Measurements from ENCODE around the gene LYPD5.

Gene LYPD5

DNA sequence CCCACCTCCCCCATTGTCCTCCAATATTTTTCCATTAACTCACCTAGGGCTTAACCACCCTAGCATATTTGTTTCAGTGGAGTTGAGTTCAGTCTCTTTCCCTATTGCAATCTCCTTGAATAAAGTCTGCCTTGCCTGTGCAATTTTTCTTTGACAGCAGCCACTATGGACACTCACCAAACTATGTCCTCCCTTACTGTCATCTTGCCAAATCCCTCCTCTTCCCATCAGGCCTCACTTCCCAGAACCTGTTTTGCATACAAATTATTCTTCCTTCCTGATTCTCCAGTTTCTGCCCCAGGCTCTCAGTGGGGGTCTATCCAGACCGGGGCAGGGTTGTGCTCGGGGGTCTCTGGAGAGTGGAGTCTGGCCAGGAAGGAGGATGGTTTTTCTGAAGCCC lies 2.2 kb upstream of the LYPD5 start:
- DNase-seq = peak; percentile 53

DNA sequence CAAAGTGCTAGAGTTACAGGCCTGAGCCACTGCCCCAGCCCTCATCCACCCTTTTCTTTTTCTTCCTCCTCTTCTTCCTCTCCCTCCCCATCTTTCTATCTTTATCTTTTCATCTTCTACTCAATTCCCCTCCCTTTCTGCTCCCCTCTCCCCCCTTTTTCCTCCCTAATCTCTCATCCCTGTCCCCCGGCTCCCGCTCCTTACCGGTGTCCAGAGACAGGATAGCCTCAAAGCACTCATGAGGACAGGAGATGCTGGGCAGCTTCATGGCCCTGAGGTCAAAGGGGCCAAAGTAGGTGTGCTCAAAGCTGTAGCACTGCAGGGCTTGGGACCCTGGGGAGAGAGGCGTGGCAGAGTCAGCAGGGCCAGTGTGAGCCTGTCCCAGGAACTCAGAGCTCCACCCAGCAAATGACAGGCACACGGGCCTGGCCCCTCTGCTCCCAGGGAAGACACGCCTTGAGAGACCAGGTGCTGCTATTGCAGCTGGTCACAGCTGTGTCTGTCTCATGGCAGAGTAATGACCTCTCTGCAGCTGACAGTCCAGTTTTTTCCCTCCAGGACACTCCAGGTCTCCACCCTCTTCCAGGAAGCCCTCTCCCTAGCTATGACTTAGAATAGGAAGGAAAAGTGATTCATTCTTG lies 2.6 kb downstream of the LYPD5 start:
- no peak for DNase-seq

DNA sequence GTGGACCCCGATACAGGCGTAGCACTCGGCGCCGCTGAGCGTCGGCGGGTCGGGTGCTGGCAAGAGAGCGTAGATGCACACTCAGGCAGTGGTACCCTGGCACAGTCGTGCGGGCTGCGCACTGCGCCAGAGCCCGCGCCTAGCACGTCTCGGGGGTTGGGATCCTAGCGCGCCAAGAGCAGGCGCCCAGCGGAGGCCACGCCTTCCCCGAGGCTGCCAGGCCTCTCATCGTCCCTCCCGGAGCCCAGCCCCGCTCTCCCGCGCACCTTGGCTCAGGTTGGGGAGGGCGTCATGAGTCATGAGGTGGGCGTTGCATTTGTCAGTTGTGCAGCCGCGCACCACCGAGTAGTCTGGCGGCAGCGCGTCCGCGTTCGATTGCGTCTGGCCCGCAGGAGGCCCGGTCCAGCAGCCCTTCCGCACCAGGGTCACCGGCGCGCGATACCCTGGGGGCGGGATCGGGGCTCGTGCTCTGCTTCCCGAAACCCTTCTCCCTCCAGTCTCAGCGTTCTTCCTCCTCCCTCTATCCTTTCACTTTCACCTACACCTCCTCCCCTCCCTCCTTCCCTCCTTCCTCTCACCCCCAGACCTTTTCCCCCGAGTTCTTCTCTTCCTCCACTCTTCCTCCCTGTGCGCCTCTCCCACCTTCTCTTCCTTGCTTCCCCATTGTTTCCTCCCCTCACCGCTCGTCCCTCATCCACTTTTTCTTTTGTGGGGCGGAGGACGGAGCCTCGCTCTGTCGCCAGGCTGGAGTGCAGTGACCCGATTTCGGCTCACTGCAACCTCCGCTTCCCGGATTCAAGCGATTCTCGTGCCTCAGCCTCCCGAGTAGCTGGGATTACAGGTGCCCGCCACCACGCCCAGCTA lies 3.5 kb downstream of the LYPD5 start:
- DNase-seq = peak; percentile 85

DNA sequence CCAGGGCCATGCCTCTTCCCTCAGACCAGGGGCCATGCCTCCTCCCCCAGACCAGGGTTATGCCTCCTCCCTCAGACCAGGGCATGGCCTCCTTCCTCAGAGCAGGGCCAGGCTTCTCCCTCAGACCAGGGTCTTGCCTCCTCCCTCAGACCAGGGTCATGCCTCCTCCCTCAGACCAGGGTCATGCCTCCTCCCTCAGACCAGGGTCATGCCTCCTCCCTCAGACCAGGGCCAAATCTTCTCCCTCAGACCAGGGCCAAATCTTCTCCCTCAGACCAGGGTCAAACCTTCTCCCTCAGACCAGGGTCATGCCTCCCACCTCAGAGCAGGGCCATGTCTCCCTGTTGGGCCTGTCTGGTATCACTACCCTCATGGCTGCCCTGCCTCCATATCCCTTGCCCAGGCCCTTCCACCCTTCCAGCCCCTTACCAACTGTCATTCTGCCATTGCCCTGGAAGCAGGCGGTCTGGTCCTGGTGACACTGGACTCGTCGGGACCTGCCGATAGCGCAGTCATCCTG lies 4.2 kb downstream of the LYPD5 start:
- DNase-seq = no peak

DNA sequence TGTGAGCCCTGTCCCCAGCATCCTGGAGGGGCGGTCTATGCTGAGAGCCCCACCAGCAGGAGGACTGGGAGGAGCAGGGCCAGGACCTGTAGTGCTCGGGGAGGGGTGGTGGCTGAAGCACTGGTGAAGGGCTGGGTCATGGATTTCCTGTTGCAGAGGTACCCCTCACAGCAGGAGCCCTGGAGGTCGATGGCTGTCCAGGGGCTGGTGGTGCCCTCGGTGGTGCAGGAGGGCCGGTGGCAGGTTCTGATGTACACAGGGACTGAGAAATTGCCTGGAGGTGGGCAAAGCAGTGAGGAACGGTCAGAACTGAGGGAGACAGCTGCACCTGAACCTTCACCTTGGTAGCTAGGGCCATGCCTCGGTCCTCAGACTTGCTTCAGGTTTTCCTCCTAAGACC lies 4.7 kb downstream of the LYPD5 start:
- DNase-seq = no peak

DNA sequence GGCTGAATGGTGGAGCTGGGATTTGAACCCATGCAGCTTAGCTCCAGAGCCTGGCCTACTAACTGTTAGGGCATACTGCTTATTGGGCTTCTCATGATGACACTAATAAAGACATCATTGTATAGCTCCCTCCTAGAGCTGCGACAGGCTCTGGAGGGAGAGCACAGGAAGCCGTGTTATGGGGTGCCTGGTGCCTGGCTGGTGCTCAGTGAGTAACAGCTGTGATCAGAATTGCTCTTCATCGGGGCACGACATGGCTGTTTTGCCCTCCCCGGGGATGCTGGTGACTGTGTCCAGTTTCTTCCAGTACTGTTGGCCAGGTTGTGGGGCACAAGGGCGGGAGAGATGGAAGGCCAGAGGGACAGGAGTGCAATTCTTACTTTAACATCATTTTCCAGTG lies 5.1 kb downstream of the LYPD5 start:
- DNase-seq = no peak

DNA sequence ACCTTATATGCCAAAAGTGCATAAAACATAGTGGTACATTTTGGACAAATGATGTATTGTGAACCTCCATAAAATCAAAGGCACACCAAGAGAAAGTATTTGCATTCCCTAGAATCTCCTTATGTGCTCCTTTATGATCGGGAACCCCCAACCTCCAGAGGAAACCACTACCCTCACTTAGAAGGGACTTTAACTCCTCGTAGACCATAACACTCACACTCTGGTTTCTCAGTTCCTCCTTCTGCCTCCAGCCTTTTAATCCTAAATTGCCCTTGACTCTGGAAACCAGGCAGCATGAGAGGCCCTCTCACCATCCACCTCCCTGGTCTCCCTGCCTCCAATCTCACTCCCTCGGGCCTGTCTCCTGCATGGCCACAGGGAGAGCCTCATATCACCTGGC lies 11.7 kb downstream of the LYPD5 start:
- no peak for DNase-seq

DNA sequence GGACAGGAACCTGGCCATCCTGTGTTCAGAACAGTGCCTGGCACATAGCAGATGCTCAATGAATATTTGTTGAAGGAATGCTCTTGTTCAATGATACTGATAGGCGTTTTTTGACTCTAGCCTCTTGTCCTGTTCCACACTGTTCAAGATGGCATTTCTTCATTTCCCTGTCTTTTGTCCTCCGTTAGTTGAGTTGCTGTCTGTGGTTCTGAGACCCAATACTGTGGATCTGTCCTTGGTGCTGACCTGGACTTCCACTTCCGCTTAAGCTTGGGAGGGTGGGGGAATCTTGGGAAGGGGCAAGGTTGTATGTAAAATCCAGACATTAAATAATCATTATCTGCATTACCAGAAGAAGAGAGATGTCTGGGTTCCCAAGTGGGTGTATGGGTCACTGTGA lies 13.2 kb downstream of the LYPD5 start:
- DNase-seq = no peak

DNA sequence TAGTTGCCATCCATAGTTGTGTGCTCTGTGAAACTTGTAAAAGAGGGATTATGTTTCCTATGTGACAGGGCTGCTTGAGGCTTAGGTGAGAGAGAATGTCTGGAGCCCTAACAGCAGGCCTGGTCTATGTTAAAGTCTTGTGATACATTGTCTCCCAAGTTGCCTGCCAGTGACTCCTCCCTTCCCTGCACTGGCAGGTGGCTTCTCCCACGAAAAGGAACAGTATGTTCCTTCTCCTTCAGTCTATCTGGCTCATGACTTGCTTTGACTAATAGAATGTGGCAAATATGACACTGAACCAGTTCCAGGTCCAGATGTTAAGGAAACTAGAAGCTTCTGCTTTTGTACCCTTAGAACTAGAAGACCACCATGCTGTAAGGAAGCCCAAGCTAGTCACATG lies 15.6 kb downstream of the LYPD5 start:
- DNase-seq = no peak

DNA sequence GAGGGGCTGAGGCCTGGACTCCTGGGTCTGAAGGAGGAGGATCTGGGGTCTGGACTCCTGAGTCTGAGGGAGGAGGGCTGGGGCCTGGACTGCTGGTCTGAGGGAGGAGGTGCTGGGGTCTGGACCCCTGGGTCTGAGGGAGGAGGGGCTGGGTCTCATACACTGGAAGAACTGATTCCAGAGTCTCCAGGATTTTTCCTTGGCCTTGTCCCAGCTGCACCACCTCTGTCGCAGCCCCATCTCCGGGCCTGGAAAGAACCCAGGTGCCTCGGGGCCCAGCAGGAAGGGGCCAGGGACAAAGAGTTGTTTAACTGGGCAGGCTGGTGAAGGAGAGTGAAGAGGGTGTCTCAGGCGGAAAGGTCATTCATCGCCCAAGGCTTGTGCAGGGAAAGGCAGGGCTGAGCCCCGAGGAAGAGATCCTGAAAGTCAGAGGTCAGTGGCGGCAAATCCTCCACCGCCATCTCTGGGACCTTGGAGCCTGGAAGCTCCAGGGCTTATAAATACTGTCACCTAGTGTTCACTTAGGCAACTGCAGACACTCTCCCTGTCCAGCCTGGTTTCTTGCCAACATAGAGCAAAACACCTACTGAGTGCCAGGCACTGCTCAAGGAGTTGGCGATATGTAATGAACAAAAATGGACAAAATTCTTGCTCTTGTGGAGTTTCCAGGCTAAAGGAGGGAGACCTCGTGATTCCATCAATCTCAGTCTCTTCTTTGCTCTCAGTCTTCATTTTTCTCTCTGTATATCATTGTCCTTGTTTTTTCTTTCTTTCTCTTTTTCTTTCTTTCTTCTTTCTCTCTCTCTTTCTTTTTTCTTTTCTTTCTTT lies 17.1 kb downstream of the LYPD5 start:
- DNase-seq = peak; percentile 68

DNA sequence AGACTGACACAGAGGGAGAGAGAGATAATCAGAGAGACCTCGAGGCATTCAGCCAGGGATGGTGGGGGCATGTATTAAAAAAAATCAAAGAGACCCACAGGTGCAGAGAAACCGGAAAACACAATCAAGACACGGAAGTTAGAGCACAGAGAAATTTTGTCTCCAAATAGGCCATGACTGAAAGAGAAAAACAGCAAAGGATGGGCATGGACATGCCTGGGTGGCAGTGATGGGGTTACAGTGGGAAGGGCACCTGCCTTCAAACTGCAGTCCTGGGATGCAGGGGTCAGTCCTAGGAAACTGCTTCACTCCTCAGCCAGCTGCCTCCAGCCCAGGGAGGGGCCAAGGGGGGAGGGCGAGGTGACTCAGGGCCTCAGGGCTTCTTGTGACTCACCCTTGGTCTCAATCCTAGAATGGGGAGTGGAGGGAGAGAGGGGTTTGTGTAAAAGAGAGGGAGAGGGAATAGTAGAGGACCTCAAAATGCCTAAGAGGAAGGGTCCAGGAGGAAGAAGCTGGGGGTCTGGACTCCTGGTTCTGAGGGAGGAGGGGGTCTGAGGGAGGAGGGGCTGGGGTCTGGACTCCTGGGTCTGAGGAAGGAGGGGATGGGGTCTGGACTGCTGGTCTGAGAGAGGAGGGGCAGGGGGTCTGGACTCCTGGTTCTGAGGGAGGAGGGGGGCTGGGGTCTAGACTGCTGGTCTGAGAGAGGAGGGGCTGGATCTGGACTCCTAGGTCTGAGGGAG lies 17.8 kb downstream of the LYPD5 start:
- DNase-seq = no peak

DNA sequence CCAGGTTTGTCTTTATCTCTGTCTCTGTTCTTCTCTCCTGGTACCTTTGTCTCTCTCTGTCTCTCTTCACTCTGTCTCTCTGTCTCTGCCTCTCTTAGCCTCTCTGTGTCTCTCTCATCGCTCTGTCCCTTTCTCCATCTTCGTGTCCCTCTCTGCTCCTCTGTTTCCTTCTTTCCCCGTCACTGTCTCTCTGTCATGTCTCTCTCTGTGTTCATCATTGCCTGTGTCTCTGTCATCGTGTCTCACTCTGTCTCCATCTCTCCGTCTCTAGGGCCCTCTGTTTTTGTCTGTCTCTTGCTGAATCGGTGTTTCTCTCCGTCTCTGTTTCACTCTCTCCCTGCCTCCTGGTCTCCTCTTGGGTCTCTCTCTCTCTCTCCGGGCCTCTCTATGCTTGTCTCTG lies 18.6 kb downstream of the LYPD5 start:
- DNase-seq = no peak

DNA sequence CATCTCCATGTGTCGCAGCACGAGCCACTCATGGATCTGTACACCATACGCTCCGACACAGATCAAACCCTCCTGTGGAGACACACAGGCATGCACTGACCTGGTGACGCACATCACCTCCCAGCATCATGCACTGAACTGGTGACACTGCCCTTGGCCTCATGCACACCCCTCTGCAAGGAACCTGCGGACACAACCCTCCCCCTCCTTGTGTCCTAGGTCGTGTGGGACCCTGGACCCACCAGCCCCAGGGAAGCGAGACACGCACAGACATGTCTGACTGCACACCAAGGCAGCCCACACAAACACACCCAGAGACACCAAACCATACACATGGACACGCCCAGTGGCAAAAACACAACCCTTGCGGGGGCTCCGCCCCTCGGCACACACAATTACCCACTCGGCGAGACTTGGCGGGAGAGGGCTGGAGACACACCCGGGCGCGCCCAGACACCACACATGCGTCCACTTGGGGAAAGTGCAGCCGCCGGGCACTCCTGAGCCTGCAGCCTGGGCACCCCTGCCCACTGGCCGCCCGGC lies 19.5 kb downstream of the LYPD5 start:
- no peak for DNase-seq

DNA sequence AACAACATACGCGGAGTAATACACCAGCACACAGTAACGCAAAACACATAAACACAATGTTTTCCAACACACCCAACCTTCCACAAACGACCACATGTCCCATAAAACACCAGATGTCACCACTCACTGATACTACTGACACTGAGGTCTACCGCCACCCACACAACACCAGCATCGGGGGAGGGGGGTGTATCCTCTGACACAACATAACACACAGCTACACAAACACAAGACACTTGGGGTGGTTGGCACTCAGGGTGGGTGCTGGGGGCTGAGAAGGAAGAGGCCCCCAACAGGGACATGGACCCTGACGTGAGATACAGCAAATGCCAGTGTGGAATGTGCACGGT lies 20.0 kb downstream of the LYPD5 start:
- no peak for DNase-seq

DNA sequence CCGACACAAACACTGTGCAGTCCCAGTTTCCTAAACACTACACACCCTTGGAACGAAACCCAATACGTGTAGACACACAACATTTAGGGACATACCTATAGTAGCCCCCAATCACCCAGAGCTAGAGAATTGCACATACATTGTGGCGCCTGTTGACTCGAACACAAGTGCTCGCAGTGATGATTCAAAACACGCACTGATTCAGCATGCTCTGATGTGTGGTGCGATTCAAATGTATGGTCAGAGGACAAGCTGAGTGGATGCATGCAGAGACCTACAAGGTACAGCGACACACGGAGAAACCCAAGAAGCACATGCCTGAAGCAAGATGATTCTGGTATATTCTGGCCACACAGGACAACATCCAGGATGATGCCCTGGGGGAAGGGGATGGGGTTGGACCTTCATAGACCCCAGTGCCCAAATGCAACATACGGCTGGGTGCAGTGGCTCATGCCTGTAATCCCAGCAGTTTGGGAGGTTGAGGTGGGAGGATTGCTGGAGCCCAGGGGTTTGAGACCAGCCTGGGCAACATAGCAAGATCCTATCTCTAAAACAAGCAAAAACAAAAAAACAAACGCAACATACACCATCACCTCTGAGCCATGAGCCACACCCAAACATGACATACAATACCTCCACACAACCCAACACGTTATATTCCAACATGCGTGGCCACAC lies 20.5 kb downstream of the LYPD5 start:
- no peak for DNase-seq

DNA sequence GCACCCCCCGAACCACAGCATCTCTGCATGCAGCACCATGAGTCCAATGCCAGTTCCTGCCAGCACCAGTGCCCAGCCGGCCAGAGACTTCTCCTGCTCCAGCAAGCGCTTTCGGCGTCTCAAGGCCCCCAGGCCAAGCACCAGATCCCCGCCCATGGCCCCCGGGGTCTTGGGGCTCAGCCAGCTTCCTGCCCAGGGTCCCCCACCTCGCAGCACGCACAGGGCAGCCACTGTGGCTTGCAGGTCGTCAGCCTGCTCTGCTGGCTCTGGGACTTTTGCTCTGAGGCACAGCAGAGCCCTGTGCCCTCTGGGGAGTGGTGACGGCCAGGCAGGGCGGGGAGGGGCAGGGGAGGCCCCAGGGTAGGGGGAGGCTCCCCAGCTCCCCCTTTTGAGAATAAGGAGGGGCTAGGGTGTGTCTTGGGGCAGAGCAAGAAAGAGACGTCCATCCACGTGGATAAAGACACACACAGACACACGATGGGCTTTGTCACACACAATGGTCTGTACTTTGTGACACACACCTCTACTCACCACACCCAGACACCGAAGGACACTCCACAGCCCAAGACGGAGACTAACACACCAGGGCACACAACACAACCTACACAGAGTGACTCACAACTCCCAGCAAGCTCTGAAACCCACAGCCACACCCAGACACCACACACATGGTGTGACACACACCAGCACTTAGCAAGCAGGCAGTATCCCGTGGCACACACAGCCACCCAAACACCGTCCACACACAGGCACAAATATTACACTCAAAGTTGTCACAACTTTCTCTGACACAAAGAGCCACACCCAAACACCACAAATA lies 21.3 kb downstream of the LYPD5 start, which contains the start of gene KCNN4:
Gene KCNN4 (minus strand): TSS at position 268 of the 820 bp plus-strand sequence. CDS start 112 bp downstream, at position 156.
- DNase-seq = no peak

DNA sequence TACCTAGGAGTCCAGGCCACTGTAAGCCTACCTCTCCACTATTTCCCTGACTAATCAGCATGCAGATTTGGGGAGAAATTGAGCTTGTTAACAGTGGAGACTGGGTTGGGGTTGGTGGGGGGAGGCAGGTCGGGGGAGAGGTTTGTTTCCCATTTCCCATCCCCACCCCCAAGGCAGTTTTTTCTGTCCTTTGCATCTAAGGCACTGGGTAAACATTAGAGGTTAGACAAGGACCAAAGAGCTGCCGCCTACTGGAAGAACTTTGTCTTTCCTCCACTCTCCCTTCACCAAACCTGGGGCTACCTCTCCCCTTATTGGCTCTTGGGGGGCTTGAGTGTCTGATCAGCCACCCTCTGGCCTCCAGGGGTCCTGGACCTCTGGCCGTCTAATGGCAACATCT lies 22.4 kb downstream of the LYPD5 start:
- no peak for DNase-seq

DNA sequence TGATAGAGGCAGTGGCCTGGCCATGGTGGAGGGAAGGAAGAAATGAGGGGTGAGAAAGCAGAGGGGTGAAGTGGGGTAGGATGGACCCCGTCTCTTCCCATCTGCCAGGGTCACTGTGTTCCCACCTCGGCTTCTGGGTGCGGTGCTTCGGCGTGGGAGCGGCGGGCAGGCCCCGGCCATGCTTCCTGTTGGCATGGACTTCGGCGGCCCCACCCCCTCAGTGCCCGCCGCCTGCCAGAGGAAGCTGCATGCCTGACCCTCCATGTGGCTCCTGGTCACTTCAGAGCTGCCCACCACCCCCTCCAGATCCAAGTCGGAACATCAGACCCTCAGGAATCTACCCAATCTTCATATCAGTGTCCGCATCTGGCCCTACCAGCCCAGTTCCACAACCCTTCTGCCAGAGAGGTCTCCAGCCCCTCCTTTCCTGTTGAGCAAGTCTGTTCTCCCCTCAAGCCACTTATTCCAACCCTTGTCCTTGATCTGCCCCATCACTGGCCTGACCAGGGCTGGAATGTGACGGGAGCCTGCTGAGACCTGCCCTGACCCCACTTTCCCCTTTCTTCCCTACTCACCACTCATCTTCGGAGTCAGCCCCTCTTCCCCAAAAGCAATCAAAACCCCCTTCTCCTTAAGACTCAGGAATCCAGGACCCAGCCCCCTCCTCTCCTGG lies 23.0 kb downstream of the LYPD5 start:
- no peak for DNase-seq

DNA sequence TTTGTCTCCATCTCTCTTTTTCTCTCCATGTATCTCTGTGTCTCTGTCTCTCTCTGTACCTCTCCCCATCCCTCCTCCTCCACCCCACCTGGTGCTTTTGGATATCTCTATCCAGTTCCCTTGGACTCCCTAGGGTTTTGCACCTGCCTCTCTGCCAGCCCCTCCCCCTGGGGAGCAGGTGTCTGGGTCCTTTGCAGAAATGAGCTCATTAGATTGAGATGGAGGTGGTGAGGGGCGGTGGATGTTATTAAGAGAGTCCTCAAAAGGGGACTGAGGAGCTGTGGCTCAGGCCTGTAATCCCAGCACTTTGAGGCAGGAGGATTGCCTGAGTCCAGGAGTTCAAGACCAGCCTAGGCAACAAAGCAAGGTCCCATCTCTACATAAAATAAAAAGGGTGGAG lies 23.6 kb downstream of the LYPD5 start:
- DNase-seq = peak; percentile 95

DNA sequence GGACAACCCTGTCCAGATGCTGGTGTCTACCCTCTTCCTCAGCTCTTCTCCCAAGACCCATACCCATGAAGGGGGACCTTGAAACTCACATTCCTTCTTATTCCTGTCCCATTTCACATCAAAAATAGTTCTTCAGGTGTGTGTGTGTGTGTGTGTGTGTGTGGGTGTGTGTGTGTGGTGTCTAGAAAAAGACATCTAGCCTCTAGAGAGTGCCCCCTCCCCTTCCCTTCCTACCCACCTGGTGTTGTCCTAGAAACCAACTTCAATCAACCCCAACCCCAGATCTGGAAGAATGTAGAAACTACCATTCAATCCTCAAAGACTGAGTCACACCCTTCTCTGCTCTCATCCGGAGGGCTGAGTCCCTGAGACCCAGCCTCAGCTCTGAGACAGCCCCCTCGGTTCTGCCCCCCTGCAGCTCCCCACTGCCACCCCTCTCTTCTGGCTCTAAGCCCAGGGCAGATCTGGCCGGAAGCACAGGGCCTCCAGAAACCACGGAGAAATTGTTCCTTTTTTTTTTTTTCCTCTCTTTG lies 25.0 kb downstream of the LYPD5 start:
- DNase-seq = no peak

Data from NCI-H2029 (cell line).